B cell (primary cell): ENCODE data around the gene TXN. TPM values are rescaled to one million over a fixed set of nuclear protein-coding genes. Genes with fewer than 3 reads are reported as not detected.

Experiments
- ATAC-seq: fragments of 200-7000 bp; cut with Tn5 transposase; one replicate; pipeline ENCODE4 v1.10.0; 2021; ENCODE audit warnings: low read depth, mild to moderate bottlenecking, moderate number of reproducible peaks, moderate library complexity
- CTCF ChIA-PET: fragments of 350-600 bp; sonication (Branson Sonifier 250); formaldehyde crosslinking; loops from one replicate; lab custom pipeline; 2021; ENCODE audit warnings: antibody characterized with exemption, inconsistent platforms; lab: Charles Lee
- POLR2A ChIA-PET: fragments of 350-600 bp; sonication (Branson Sonifier 250); formaldehyde crosslinking; loops from one replicate; lab custom pipeline; 2021; ENCODE audit warnings: antibody characterized with exemption; lab: Charles Lee
- DNase-seq: peaks from one replicate; pipeline ENCODE4 v3.0.0; 2013
- H2AFZ ChIP-seq: 2 replicates; pipeline ENCODE4 v1.6.1; 2012; ENCODE audit warnings: mild to moderate bottlenecking, low read depth, low read length; ENCODE audit not compliant: insufficient read depth, poor library complexity, severe bottlenecking
- H3K27ac ChIP-seq, 2 donors: 1 replicate in 1 of 2; 2 replicates in 1 of 2; pipeline ENCODE4 v1.5.1; 2012 to 2013; ENCODE audit warnings: low read length in 2 of 2, mild to moderate bottlenecking in 2 of 2, moderate library complexity in 1 of 2
- H3K27me3 ChIP-seq, 4 experiments: fragments of 200-600 bp in 1 of 4; sonication (generic) in 1 of 4; replicated peaks in 1 of 4; 1 replicate in 2 of 4; 2 replicates in 2 of 4; pipeline versions ENCODE4 v1.6.1 to v1.7.0; 2013 to 2016; ENCODE audit warnings: low read length in 3 of 4, mild to moderate bottlenecking in 2 of 4, mixed read lengths in 1 of 4, moderate library complexity in 1 of 4; ENCODE audit not compliant: insufficient read depth in 4 of 4, control insufficient read depth in 3 of 4; ENCODE audit errors: control extremely low read depth in 1 of 4
- H3K36me3 ChIP-seq, 2 experiments: replicated peaks in 1 of 2; 1 replicate in 1 of 2; 2 replicates in 1 of 2; pipeline versions ENCODE4 v1.6.1 to v1.7.1; 2013; ENCODE audit warnings: low read length in 1 of 2; ENCODE audit not compliant: insufficient read depth in 2 of 2, control insufficient read depth in 1 of 2; ENCODE audit errors: control extremely low read depth in 1 of 2, extremely low read depth in 1 of 2
- H3K4me1 ChIP-seq, 2 donors: fragments of 200-600 bp in 1 of 2; sonication (generic) in 1 of 2; 1 replicate in 1 of 2; 2 replicates in 1 of 2; pipeline versions ENCODE4 v1.5.1 to v1.6.1; 2013 to 2017; ENCODE audit warnings: low read length in 2 of 2; ENCODE audit not compliant: control insufficient read depth in 2 of 2, insufficient read depth in 2 of 2
- H3K4me2 ChIP-seq: replicated peaks from 2 replicates; pipeline ENCODE3; 2012; ENCODE audit warnings: mild to moderate bottlenecking, low read depth, low read length; ENCODE audit not compliant: poor library complexity, severe bottlenecking
- H3K4me3 ChIP-seq, 5 experiments: fragments of 200-600 bp in 1 of 5; sonication (generic) in 1 of 5; 1 replicate in 3 of 5; 2 replicates in 2 of 5; pipeline versions ENCODE4 v1.5.1 to v1.7.0; 2011 to 2016; ENCODE audit warnings: low read length in 4 of 5, mild to moderate bottlenecking in 4 of 5, low read depth in 2 of 5, control low read depth in 1 of 5, moderate library complexity in 1 of 5; ENCODE audit not compliant: insufficient read depth in 1 of 5; ENCODE audit errors: control extremely low read depth in 1 of 5, extremely low read depth in 1 of 5
- H3K79me2 ChIP-seq: fragments of 200-600 bp; sonication (generic); one replicate; pipeline ENCODE4 v1.6.0; 2016; ENCODE audit warnings: low read length; ENCODE audit not compliant: control insufficient read depth, insufficient read depth
- H3K9ac ChIP-seq: fragments of 200-600 bp; sonication (generic); 2 replicates; pipeline ENCODE4 v1.6.1; 2017; ENCODE audit warnings: mild to moderate bottlenecking, low read length, moderate library complexity
- H3K9me3 ChIP-seq, 3 donors: one replicate each; pipeline versions ENCODE4 v1.6.1 to v1.7.1; 2013; ENCODE audit warnings: low read length in 2 of 3; ENCODE audit not compliant: control insufficient read depth in 2 of 3, insufficient read depth in 1 of 3; ENCODE audit errors: control extremely low read depth in 1 of 3
- H4K20me1 ChIP-seq: 2 replicates; pipeline ENCODE4 v1.6.0; 2012; ENCODE audit warnings: mild to moderate bottlenecking, low read length; ENCODE audit not compliant: insufficient read depth, control insufficient read depth, poor library complexity, severe bottlenecking
- H3K27ac Mint-ChIP-seq: one replicate; pipeline ENCODE4 v1.8.0; 2021; ENCODE audit warnings: mixed read lengths
- H3K27me3 Mint-ChIP-seq: one replicate; pipeline ENCODE4 v1.8.0; 2021; ENCODE audit warnings: mixed read lengths
- H3K4me1 Mint-ChIP-seq: one replicate; pipeline ENCODE4 v1.8.0; 2021; ENCODE audit warnings: mixed read lengths
- H3K4me3 Mint-ChIP-seq: one replicate; pipeline ENCODE4 v1.8.0; 2021; ENCODE audit warnings: mixed read lengths
- H3K9me3 Mint-ChIP-seq: one replicate; pipeline ENCODE4 v1.8.0; 2022; ENCODE audit warnings: mixed read lengths; ENCODE audit not compliant: insufficient read depth
- CTCF ChIP-seq: fragments of 200-600 bp; IDR thresholded peaks from one replicate; pipeline ENCODE4 v1.8.0; 2022; ENCODE audit warnings: antibody characterized with exemption, mild to moderate bottlenecking
- EZH2 ChIP-seq: IDR thresholded peaks from 2 replicates; pipeline ENCODE4 v1.6.1; 2012; ENCODE audit warnings: borderline replicate concordance, low read depth, mild to moderate bottlenecking, moderate library complexity, low read length; ENCODE audit not compliant: insufficient read depth, poor library complexity, severe bottlenecking
- WGBS: methylation state at CpG from one replicate; pipeline ENCODE4 v1.1.5; 2013; ENCODE audit warnings: missing lambda C conversion rate; ENCODE audit not compliant: insufficient coverage; 5-methylcytosine and 5-hydroxymethylcytosine counted together
- intact Hi-C: fragments of 100-400 bp; cut with micrococcal nuclease; formaldehyde crosslinking; loops from one replicate; pipeline ENCODE4 v1.10.0; 2022
- polyA plus RNA-seq: library from polyadenylated mRNA; depleted of rRNA; stranded (reverse); fragments of >200 nt; gene quantifications from 2 replicates; pipeline ENCODE4 v1.2.3, GENCODE V29; 2012
- total RNA-seq, 2 donors: library from RNA; stranded (reverse); fragments of 120-200 nt in 1 of 2; gene quantifications; 1 replicate in 1 of 2; 2 replicates in 1 of 2; pipeline versions ENCODE4 v1.2.3 to v1.2.4, GENCODE V29; 2013 to 2022

The TXN gene
- total and polyA plus RNA-seq, 2 donors (not counting 1 experiment from before 2014, with no cell fraction given): 20.2 to 29.0 TPM

GRCh38 chr9:110241260-110241857 is 14.9 kb downstream of the TXN start:
- H3K4me3 ChIP-seq: no peak overlapping the region
- H3K27me3 Mint-ChIP-seq: peaks cover 3% of the 10 kb centered on the region
- ATAC-seq: no peak
- TF ChIP-seq EZH2 (no peak), CTCF (no peak)
- no peaks in the 10 kb centered on the region for H3K79me2 ChIP-seq
- H3K9ac ChIP-seq: no peak overlapping the region
- no peaks in the 10 kb centered on the region for H3K9me3 Mint-ChIP-seq
- H3K27ac Mint-ChIP-seq: no peak overlapping the region
- no peaks in the 10 kb centered on the region for H3K4me1 ChIP-seq
- ChIA-PET POLR2A (no interaction called here), CTCF (interaction anchor here (1.8 kb wide), 1 partner anchor 24 kb away, joined by 5 read pairs; no protein-coding TSS in a partner anchor)
- intact Hi-C loops: no loop called here
- no peaks in the 10 kb centered on the region for H3K4me1 Mint-ChIP-seq
- no peaks in the 10 kb centered on the region for H3K27me3 ChIP-seq
- H3K4me2 ChIP-seq: no peak overlapping the region
- H4K20me1 ChIP-seq: no peaks in the 10 kb centered on the region
- H3K4me3 Mint-ChIP-seq: no peak overlapping the region
- H3K27ac ChIP-seq: no peak overlapping the region
- no peak for DNase-seq
- no peaks in the 10 kb centered on the region for H3K9me3 ChIP-seq
- H2AFZ ChIP-seq: no peak overlapping the region
- no CpG with 5 or more reads among the region's 3 CpGs for WGBS
- H3K36me3 ChIP-seq: peaks cover 0 to 7% of the 10 kb centered on the region in 2 experiments

GRCh38 chr9:110240198-110240597 is 16.1 kb downstream of the TXN start:
- Histone ChIP-seq H2AFZ (no peak overlapping the region), H4K20me1 (no peaks in the 10 kb centered on the region), H3K4me3 (no peak overlapping the region), H3K36me3 (peaks cover 0 to 4% of the 10 kb centered on the region in 2 experiments), H3K27ac (no peak overlapping the region), H3K4me2 (no peak overlapping the region), H3K9me3 (peaks cover 0 to 4% (median 0%) of the 10 kb centered on the region in 3 donors), H3K79me2 (no peaks in the 10 kb centered on the region), H3K4me1 (no peaks in the 10 kb centered on the region), H3K27me3 (no peaks in the 10 kb centered on the region), H3K9ac (no peak overlapping the region)
- 100% methylated on average over 1 of the region's 1 CpG for WGBS
- no peaks in the 10 kb centered on the region for H3K4me1 Mint-ChIP-seq
- no peak overlapping the region for H3K27ac Mint-ChIP-seq
- intact Hi-C loops: no loop called here
- POLR2A ChIA-PET: no interaction called here
- DNase-seq (no peak), ATAC-seq (no peak)
- peaks cover 3% of the 10 kb centered on the region for H3K27me3 Mint-ChIP-seq
- TF ChIP-seq EZH2 (no peak), CTCF (no peak)
- H3K4me3 Mint-ChIP-seq: no peak overlapping the region
- CTCF ChIA-PET: no interaction called here
- H3K9me3 Mint-ChIP-seq: no peaks in the 10 kb centered on the region
